ENCODE results near the gene SMC1B. TPM values are rescaled to one million over a fixed set of nuclear protein-coding genes. Genes with fewer than 3 reads are reported as not detected.
A peak's percentile ranks its signal among the peaks of the same experiment; 100 is the strongest.

Gene SMC1B
- total and polyA plus RNA-seq, 9 of the 15 experiments (the other 6 are each of a cell fraction or from before 2014, with no cell fraction given), result 0.03 TPM; not detected in 8

DNA sequence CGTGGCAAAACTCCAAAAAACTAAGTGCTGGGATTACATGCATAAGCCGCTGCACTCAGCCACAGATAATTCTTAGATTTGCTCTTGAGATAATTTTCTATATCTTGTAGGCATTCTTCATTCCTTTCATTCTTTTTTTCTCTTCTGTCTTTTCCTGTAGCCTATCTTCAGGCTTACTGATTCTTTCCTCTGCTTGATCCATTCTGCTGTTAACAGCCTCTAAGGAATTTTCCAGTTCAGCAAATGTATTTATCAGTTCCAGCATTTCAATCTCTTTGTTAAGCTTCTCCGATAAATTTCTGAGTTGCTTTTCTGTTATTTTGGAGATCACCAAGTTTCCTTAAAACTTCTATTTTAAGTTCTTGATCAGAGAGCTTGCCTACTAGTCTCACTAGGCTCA is 46.7 kb downstream of the SMC1B start:
- no peaks in the 10 kb centered on the region for H3K9me1 ChIP-seq (ENCODE audit: control insufficient read depth, insufficient read depth, low read length)
- H3K27ac ChIP-seq (ENCODE audit: extremely low read depth, low read depth, low read length), result no peak overlapping the region
- no peak overlapping the region for H2AFZ ChIP-seq (ENCODE audit: low read depth, low read length)
- DNase-seq (ENCODE audit: extremely low read depth in 1 of 4, low spot score in 3 of 4) (no peak), FAIRE-seq (no peak), ATAC-seq (no peak)
- H3K4me1 ChIP-seq (replicated peaks in 1 of 2; ENCODE audit: control insufficient read depth in 2 of 2, insufficient read depth in 2 of 2, low read length in 2 of 2), result no peaks in the 10 kb centered on the region
- no TSS peak for BruUV-seq (replicated peaks)
- POLR2A ChIA-PET, result no interaction called here
- no peak overlapping the region for H3K4me2 ChIP-seq (ENCODE audit: insufficient read depth, low read length)
- no peak overlapping the region for H3K4me3 ChIP-seq
- H3K36me3 ChIP-seq (ENCODE audit: control insufficient read depth, insufficient read depth, low read length), result no peaks in the 10 kb centered on the region
- intact Hi-C loops (cut with micrococcal nuclease), result no loop called here
- no peaks in the 10 kb centered on the region for H3K79me2 ChIP-seq (ENCODE audit: control insufficient read depth, insufficient read depth, low read length)
- WGBS (ENCODE audit: insufficient coverage, low coverage, missing lambda C conversion rate), result 29% methylated on average over 3 of the region's 3 CpGs
- no peak overlapping the region for H3K9ac ChIP-seq (ENCODE audit: insufficient read depth in 1 of 2, low read depth in 2 of 2, low read length in 2 of 2)
- no peaks in the 10 kb centered on the region for H3K9me3 ChIP-seq (replicated peaks; ENCODE audit: control insufficient read depth, insufficient read depth, low read depth, low read length)
- in situ Hi-C loops (cut with MboI), result no loop called here
- CTCF ChIA-PET (ENCODE audit: low intra/inter-chr PET ratio), result no interaction called here
- H4K20me1 ChIP-seq (replicated peaks; ENCODE audit: control insufficient read depth, insufficient read depth, low read length), result no peaks in the 10 kb centered on the region
- H3K27me3 ChIP-seq (ENCODE audit: control insufficient read depth in 2 of 2, insufficient read depth in 2 of 2, low read length in 2 of 2), result peaks cover 0 to 3% of the 10 kb centered on the region in 2 experiments; a peak in 2 of 5 replicates
- TF ChIP-seq HSF4 (CRISPR knock-in tag; IDR thresholded peaks at IDR 0.05; ENCODE audit: borderline replicate concordance) (no peak), NR3C1 (CRISPR knock-in tag; IDR thresholded peaks at IDR 0.05) (no peak), PTRF (tag; IDR thresholded peaks at IDR 0.05) (no peak), GTF2F1 (IDR thresholded peaks at IDR 0.05; ENCODE audit: low read depth, low read length) (no peak), TRIM28 (IDR thresholded peaks at IDR 0.05) (0 out of 2 replicates have a peak, but pooled peaks have one; percentile 62), SLC30A9 (CRISPR knock-in tag; IDR thresholded peaks at IDR 0.05) (no peak), ZSCAN29 (IDR thresholded peaks at IDR 0.05) (no peak), ZBTB7A (IDR thresholded peaks at IDR 0.05; ENCODE audit: borderline replicate concordance, control insufficient read depth, low read depth, low read length) (no peak), RAD51 (IDR thresholded peaks at IDR 0.05; ENCODE audit: borderline replicate concordance, low read depth) (no peak), ZZZ3 (IDR thresholded peaks at IDR 0.05) (no peak), HDGF (IDR thresholded peaks at IDR 0.05) (no peak), CAMTA2 (CRISPR knock-in tag; conservative IDR thresholded peaks at IDR 0.05) (no peak)
- TF ChIP-seq, protein P1, sequence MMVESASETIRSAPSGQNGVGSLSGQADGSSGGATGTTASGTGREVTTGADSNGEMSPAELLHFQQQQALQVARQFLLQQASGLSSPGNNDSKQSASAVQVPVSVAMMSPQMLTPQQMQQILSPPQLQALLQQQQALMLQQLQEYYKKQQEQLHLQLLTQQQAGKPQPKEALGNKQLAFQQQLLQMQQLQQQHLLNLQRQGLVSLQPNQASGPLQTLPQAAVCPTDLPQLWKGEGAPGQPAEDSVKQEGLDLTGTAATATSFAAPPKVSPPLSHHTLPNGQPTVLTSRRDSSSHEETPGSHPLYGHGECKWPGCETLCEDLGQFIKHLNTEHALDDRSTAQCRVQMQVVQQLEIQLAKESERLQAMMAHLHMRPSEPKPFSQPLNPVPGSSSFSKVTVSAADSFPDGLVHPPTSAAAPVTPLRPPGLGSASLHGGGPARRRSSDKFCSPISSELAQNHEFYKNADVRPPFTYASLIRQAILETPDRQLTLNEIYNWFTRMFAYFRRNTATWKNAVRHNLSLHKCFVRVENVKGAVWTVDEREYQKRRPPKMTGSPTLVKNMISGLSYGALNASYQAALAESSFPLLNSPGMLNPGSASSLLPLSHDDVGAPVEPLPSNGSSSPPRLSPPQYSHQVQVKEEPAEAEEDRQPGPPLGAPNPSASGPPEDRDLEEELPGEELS (CRISPR knock-in tag; IDR thresholded peaks at IDR 0.05; ENCODE audit: borderline replicate concordance), result no peak
- TF ChIP-seq, protein P2, sequence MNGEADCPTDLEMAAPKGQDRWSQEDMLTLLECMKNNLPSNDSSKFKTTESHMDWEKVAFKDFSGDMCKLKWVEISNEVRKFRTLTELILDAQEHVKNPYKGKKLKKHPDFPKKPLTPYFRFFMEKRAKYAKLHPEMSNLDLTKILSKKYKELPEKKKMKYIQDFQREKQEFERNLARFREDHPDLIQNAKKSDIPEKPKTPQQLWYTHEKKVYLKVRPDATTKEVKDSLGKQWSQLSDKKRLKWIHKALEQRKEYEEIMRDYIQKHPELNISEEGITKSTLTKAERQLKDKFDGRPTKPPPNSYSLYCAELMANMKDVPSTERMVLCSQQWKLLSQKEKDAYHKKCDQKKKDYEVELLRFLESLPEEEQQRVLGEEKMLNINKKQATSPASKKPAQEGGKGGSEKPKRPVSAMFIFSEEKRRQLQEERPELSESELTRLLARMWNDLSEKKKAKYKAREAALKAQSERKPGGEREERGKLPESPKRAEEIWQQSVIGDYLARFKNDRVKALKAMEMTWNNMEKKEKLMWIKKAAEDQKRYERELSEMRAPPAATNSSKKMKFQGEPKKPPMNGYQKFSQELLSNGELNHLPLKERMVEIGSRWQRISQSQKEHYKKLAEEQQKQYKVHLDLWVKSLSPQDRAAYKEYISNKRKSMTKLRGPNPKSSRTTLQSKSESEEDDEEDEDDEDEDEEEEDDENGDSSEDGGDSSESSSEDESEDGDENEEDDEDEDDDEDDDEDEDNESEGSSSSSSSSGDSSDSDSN (IDR thresholded peaks at IDR 0.05; ENCODE audit: borderline replicate concordance in 1 of 2, low read depth in 2 of 2, low read length in 2 of 2), result no peak
- TF ChIP-seq, protein P3, sequence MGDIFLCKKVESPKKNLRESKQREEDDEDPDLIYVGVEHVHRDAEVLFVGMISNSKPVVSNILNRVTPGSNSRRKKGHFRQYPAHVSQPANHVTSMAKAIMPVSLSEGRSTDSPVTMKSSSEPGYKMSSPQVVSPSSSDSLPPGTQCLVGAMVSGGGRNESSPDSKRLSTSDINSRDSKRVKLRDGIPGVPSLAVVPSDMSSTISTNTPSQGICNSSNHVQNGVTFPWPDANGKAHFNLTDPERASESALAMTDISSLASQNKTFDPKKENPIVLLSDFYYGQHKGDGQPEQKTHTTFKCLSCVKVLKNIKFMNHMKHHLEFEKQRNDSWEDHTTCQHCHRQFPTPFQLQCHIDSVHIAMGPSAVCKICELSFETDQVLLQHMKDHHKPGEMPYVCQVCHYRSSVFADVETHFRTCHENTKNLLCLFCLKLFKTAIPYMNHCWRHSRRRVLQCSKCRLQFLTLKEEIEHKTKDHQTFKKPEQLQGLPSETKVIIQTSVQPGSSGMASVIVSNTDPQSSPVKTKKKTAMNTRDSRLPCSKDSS (IDR thresholded peaks at IDR 0.05; ENCODE audit: low read depth, partially characterized antibody), result peak; percentile 76
- TF ChIP-seq, protein P4, sequence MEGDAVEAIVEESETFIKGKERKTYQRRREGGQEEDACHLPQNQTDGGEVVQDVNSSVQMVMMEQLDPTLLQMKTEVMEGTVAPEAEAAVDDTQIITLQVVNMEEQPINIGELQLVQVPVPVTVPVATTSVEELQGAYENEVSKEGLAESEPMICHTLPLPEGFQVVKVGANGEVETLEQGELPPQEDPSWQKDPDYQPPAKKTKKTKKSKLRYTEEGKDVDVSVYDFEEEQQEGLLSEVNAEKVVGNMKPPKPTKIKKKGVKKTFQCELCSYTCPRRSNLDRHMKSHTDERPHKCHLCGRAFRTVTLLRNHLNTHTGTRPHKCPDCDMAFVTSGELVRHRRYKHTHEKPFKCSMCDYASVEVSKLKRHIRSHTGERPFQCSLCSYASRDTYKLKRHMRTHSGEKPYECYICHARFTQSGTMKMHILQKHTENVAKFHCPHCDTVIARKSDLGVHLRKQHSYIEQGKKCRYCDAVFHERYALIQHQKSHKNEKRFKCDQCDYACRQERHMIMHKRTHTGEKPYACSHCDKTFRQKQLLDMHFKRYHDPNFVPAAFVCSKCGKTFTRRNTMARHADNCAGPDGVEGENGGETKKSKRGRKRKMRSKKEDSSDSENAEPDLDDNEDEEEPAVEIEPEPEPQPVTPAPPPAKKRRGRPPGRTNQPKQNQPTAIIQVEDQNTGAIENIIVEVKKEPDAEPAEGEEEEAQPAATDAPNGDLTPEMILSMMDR (IDR thresholded peaks at IDR 0.05 in 2 of 3, conservative IDR thresholded peaks at IDR 0.05 in 1 of 3; ENCODE audit: insufficient read depth in 2 of 3, low read depth in 1 of 3, low read length in 3 of 3), result no peak

All from K562 (cell line).